ENCODE results near the gene SORBS2.

DNA sequence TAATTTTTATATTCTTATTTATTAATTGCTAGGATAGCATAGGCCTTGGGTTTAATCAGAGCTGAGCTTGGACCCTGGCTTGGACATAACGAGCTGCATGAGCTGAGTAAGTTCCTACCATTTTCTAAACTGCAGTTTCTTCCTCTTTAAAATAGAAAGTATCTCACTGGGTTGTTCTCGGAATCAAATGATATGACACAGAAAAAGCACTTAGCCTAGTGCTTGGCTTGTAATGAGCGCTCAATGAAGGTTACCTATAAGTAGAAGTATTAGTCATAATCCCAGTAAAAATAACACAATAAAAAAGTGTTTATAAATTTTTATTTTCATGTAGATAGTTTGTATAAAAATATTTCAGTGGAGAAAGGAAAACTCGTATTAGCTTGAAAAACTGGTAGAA is 163.4 kb downstream of the SORBS2 start:
- TF ChIP-seq, protein P1, sequence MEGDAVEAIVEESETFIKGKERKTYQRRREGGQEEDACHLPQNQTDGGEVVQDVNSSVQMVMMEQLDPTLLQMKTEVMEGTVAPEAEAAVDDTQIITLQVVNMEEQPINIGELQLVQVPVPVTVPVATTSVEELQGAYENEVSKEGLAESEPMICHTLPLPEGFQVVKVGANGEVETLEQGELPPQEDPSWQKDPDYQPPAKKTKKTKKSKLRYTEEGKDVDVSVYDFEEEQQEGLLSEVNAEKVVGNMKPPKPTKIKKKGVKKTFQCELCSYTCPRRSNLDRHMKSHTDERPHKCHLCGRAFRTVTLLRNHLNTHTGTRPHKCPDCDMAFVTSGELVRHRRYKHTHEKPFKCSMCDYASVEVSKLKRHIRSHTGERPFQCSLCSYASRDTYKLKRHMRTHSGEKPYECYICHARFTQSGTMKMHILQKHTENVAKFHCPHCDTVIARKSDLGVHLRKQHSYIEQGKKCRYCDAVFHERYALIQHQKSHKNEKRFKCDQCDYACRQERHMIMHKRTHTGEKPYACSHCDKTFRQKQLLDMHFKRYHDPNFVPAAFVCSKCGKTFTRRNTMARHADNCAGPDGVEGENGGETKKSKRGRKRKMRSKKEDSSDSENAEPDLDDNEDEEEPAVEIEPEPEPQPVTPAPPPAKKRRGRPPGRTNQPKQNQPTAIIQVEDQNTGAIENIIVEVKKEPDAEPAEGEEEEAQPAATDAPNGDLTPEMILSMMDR (IDR thresholded peaks at IDR 0.05): no peak
- TF ChIP-seq POLR2A (IDR thresholded peaks at IDR 0.05): no peak
